ENCODE data around the gene ACSM4.
A peak's percentile ranks its signal among the peaks of the same experiment; 100 is the strongest.
"Not testable (repeated sequence)": the region's sequence is repeated elsewhere in the genome, so short reads cannot be mapped to it uniquely, and the experiment has no call there.

ACSM4 gene

DNA sequence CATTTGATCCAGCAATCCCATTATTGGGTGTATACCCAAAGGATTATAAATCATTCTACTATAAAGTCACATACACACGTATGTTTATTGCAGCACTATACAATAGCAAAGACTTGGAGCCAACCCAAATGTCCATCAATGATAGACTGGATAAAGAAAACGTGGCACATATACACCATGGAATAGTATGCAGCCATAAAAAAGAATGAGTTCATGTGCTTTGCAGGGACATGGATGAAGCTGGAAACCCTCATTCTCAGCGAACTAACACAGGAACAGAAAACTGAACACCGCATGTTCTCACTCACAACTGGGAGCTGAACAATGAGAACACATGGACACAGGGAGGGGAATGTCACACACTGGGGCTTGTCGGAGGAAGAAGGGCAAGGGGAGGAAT lies 33.9 kb downstream of the ACSM4 start:
- not testable (repeated sequence) for DNase-seq (ENCODE audit: low read depth, low spot score)

DNA sequence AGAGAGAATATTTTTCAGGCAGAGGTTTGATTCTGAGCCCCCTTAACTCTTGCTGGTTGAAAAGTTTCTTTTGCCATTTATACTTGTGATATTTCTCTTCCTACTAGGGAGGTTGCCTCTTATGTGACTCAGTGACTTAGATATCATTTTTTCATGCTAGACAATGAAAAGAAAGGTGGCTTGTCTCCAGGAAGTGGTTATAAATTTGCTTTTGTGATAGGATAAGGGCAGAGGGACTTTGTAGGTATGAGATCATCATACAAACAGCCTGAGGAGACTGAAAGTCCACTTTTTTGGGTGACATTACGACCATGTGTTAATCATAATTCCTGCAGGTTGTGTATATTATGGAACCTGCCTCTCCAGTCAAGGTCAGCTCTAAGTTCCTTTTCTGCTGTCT lies 35.8 kb downstream of the ACSM4 start:
- no peak for DNase-seq (ENCODE audit: low read depth, low spot score)

DNA sequence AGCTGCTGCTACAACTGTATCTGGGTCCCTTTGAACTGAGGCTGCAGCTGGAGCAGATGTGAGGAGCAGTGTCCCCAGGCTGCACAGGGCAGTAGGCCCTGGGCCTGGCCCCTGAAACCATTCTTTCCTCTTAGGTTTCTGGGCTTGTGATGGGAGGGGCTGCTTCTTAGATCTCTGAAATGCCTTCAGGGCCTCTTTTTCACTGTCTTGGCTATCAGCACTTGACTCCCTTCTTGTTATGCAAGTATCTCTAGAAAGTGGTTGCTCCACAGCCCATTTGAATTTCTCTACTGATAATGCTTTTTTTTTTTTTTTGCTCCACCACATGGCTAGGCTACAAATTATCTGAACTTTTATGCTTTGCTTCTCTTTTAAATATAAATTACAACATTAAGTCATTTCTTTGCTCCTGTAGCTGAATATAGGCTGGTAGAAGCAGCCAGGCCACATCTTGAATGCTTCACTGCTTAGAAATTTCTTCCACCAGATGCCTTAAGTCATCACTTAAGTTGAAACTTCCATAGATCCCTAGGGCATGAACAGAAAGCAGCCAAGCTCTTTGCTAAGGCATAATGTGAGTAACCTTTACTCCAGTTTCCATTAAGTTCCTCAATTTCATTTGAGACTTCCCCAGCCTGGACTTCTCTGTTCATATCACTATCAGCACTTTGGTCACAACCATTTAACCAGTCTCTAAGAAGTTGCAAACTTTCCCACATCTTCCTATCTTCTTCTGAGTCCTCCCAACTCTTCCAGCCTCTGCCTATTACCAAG lies 41.1 kb downstream of the ACSM4 start:
- peak; percentile 17 for DNase-seq (ENCODE audit: low read depth, low spot score)

DNA sequence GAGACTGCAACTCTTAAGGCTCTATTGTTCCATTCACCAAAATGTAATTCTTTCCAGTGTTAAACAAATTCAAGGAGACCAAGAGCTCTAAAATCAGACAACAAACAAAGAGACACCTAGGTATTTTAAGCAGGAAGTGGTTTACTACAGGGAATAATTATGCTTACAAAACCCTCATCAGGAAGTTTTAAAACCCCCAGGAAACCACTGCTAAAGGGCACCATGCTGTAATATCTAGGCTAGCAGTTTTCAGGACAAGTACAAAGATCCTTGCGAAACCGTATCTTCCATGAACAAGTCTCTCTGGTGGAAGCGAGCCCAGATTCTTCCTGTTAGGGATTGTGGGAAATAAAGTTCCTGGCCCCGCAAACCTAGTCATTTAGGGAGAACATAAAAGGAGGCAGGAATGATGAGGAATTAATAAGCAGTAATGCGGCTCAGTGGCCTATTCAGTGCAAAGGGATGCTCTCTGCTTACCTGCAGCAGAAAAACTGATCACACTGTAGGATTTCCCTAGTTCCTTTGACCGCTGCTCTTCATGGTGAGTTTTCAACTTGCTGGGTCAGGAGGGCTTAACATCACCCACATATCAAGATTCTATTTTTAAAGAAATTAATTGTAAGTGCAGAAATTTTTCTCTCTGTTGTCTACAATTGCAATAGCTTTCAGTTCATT lies 42.8 kb downstream of the ACSM4 start:
- no peak for DNase-seq (ENCODE audit: low read depth, low spot score)

DNA sequence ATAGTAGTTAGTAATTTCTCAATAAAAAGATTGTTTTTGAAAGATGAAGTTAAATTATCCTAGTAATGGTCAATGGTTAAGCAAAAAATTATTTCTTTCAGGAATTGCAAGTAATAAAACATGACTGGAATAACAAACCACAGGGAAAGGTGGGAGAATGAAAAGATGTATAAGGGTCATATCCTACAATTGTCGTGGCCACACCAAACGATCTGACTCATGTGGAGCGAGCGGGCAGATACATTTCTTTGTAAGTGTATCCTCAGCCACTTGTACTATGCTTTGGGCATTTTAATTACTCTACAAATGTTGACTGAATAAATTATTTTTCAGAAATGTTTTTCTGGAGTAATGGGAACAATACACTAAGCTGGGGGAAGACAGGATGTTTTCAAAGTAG lies 45.5 kb downstream of the ACSM4 start:
- no peak for DNase-seq (ENCODE audit: low read depth, low spot score)

DNA sequence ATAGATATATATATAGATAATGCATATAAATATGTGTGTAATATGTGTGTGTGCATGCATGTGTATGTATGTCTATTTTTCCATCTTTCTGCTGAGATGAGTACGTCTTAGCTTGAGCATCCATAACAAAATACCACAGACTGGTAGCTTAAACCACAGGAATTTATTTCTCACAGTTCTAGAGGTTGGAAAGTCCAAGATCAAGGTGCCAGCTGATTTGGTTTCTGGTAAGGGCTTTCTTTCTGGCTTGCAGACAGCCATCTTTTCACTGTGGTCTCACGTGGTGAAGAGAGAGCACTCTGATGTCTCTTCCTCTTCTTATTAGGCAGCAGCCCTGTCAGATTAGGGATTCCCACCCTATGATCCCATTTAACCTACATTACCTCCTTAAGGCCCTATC lies 47.3 kb downstream of the ACSM4 start:
- no peak for DNase-seq (ENCODE audit: low read depth, low spot score)

DNA sequence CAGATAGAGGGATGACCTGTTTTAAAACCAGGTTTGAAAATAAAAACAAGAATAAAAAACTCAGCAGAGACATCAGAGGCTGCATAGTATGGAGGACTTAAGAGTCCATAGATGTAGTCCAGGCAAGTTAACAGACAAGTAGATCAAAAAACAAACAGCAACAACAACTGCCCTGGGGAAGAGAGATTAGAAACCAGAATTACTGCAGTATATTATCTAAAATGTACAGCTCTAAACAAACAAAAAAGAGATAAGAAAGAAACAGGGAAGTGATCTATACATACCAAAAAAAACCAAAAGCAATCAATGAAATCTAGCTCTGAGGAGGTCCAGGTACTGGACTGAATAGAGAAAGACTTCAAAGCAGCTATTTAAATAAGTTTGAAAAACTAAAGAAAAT lies 48.8 kb downstream of the ACSM4 start:
- DNase-seq (ENCODE audit: low read depth, low spot score), result no peak

DNA sequence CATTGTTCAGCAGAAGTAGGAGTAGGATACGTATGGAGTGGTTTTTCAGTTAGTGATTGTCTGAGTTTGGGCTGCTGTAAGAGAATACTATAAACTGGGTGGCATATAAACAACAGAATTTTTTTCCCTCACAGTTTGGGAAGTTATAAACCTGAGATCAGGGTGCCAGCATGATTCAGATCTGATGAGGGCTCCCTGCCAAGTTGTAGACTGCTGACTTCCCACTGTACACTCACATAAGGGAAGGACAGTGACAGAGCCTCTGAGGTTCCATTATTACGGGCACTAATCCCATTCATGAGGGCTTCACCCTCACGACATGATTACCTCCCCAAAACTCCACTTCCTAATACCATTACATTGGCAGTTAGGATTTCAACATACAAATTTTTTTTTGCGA lies 50.7 kb downstream of the ACSM4 start:
- DNase-seq (ENCODE audit: low read depth, low spot score), result no peak

DNA sequence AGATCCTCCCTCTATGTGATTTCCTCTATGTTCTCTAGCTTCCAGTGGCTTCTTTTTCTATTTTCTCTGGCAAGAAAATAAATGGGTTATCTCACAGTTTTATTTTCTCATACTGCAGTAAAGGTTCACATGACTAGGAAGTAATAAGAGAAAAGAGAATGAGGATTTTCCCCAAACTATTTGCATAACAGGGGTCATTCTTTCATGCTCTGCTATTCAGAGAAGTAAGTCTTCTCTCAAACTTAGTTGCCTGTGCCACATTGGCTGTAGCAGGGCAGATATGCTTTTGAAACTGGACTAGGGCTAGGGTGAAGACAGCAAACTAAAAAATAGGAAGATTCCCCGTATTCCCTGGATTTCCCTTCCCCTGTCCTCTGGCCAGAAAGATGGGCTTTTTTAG lies 57.4 kb downstream of the ACSM4 start:
- no peak for DNase-seq (ENCODE audit: low read depth, low spot score)

DNA sequence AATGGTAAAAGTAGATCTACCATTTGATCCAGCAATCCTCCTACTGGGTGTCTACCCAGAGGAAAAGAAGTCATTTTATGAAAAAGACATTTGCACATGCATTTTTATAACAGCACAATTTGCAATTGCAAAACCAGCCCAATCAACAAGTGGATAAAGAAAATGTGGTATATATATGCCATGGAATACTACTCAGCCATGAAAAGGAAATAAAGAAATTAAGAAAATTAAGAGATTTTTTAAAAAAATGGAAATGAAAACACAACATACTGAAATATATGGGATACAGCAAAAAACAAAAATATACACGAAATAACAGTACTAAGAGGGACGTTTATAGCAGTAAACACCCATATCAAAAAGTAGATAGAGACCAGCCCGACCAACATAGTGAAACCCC lies 58.9 kb downstream of the ACSM4 start:
- no peak for DNase-seq (ENCODE audit: low read depth, low spot score)

DNA sequence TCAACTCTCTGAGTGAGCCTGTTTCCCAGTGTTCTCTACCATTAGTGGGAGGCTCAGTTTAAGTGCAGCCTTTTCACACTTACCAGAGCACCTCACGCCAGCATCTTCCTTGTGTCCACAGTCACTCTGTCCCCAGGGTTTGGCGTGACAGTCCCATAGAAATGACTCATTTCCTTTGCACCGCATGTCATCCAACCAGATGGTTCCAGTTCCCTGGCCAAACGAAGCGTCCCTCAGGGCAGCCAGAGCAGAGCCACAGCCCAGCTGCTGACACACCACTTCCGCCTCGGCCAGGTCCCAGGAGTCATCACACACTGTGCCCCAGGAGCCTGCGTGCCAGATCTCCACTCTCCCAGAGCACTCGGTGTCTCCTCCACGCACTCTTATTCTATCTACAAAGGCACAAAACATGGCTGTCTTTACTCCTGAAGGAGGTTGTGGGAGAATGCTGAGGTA lies 65.4 kb downstream of the ACSM4 start:
- DNase-seq (ENCODE audit: low read depth, low spot score), result peak; percentile 34

DNA sequence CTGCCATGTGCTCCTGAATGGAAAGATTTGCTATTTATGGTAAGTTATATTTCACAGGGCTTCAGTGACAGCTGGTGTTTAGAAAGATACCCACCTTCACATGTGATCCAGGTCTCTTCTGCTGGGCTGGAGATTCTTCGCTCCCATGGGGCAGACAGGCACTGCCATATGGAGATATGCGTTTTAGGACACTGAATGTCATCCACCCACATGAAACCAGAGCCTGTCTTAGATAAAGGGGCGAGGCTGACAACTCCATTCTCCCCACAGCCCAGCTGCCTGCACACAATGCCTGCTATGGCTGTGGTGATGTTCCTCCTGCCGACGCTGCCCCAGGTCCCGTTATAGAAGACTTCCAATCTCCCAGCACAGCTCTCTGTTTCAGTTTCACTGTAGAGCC lies 69.4 kb downstream of the ACSM4 start:
- peak; percentile 1 for DNase-seq (ENCODE audit: low read depth, low spot score)

DNA sequence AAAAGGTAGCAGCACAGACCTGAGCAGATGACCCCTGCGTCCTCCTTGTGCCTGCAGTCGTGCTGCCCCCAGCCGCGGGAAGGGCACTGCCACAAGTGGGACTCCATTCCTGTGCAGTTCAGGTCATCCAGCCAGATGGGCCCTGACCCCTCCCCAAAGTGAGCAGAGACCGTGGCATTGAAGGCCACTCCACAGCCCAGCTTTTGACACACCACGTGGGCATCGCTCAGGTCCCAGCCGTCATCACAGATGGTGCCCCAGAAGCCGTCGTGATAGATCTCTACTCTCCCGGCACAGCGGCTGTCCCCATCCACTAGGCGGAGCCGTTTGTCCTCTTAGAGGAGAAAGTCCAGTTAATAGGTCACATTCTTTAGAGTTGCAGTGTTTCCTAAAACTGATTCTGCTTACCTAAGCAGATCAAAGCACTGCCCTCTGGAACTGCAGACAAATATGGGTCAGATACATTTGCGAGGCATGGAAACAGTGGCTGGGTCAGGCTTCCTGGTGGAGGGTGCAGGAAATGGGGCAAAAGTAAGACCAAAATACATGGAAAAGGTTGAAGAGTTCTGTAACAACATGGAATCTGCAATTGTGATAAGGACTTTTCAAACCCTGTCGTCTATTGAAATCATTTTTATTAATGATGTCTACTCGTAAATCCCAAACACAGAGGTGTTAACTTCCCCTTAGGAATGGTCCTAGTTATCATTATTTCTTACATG lies 70.7 kb downstream of the ACSM4 start:
- DNase-seq (ENCODE audit: low read depth, low spot score), result peak; percentile 62

DNA sequence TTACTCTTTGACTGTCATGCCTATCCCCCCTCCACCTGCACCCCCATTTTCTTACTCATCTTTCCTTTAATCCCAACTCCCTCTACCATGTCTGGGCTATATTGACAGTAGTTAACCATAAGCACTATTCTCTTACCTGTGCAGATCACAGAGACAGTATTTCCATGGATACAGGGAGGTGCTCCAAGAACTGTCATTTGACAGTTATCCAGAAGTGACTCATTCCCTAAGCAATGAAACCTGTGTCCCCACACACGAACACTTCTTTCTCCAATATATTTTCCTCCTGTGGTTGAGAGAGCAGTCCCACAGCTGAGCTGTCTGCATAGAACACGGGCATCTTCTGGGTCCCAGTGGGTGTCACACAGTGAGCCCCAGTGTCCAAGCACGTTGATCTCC lies 71.3 kb downstream of the ACSM4 start:
- DNase-seq (ENCODE audit: low read depth, low spot score), result no peak

DNA sequence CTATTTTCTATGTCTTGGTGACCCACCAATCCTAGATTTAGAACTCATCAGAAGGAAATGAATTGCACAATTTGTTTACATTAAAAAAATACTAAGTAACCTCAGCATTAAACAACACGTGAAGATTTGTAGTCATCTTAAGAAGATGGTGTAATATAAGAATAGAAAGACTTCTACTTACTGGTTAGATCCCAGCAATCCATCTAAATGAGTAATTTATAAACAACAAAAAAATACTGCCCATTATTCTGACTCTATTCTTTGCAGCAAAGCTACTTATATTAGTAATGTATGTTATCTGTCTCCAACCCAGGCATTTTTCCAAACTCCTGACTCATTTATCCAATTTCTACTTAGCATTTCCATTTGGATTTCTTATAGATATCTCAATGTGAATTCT lies 72.3 kb downstream of the ACSM4 start:
- DNase-seq (ENCODE audit: low read depth, low spot score), result no peak

All from ELF-1 (cell line).